Breast epithelium (tissue), 4 donors: Measurements from ENCODE around the gene ADAMTSL2. TPM values are rescaled to one million over a fixed set of nuclear protein-coding genes. Genes with fewer than 3 reads are reported as not detected.

Experiments
- DNase-seq, 2 donors: peaks; one replicate each; pipeline ENCODE4 v3.0.0-alpha.2; 2019; ENCODE audit warnings: low spot score in 2 of 2
- H3K27ac ChIP-seq, 2 donors: fragments of 200-600 bp; sonication (generic) in 1 of 2; one replicate each; pipeline ENCODE4 v1.5.1; 2016 to 2019; ENCODE audit warnings: mild to moderate bottlenecking in 1 of 2
- H3K27me3 ChIP-seq, 2 donors: fragments of 200-600 bp; sonication (generic) in 1 of 2; one replicate each; pipeline versions ENCODE4 v1.5.1 to v1.6.0; 2017 to 2019; ENCODE audit warnings: control low read depth in 1 of 2, mild to moderate bottlenecking in 1 of 2
- H3K36me3 ChIP-seq: fragments of 200-600 bp; one replicate; pipeline ENCODE4 v1.5.1; 2019
- H3K4me1 ChIP-seq, 2 donors: fragments of 200-600 bp; sonication (generic); one replicate each; pipeline ENCODE4 v1.5.1; 2016 to 2019; ENCODE audit warnings: control low read depth in 1 of 2
- H3K4me3 ChIP-seq, 3 donors: fragments of 200-600 bp; sonication (generic); 1 replicate in 2 of 3; 2 replicates in 1 of 3; pipeline ENCODE4 v1.5.1; 2016 to 2019; ENCODE audit warnings: mild to moderate bottlenecking in 3 of 3, moderate library complexity in 2 of 3
- H3K9me3 ChIP-seq, 2 donors: fragments of 200-600 bp; sonication (generic) in 1 of 2; one replicate each; pipeline ENCODE4 v1.5.1; 2016 to 2019; ENCODE audit warnings: control low read depth in 1 of 2
- POLR2A ChIP-seq: fragments of 450-650 bp; IDR thresholded peaks from one replicate; pipeline ENCODE4 v1.6.1; 2016; ENCODE audit warnings: antibody characterized with exemption, mild to moderate bottlenecking, moderate library complexity
- POLR2AphosphoS5 ChIP-seq, 3 donors: sonication (generic); formaldehyde crosslinking; IDR thresholded peaks; one replicate each; pipeline ENCODE4 v1.6.1; 2017; ENCODE audit warnings: antibody characterized with exemption in 3 of 3
- intact Hi-C: fragments of 100-400 bp; cut with DNase I; formaldehyde crosslinking; loops from one replicate; pipeline ENCODE4 v1.15.1; 2023; ENCODE audit warnings: low total_unique reads
- total RNA-seq, 3 donors: library from RNA; depleted of rRNA; stranded (reverse); fragments of >200 nt; gene quantifications; one replicate each; pipeline ENCODE4 v1.1.0, GENCODE V29; 2016
- TF ChIP-seq, protein P1 (sequence below), 3 donors: fragments of 450-650 bp; IDR thresholded peaks; one replicate each; pipeline ENCODE4 v1.5.1; 2016 to 2017; ENCODE audit warnings: antibody characterized with exemption in 3 of 3, mild to moderate bottlenecking in 3 of 3, moderate library complexity in 3 of 3

Gene ADAMTSL2
- total RNA-seq, 3 donors from 2014 or later = 0.33 to 0.80 (median 0.44) TPM

- Histone ChIP-seq H3K4me3 (no peak overlapping the region), H3K27ac (no peak overlapping the region), H3K9me3 (no peaks in the 10 kb centered on the region), H3K27me3 (peaks cover 3 to 8% of the 10 kb centered on the region in 2 donors), H3K36me3 (no peaks in the 10 kb centered on the region), H3K4me1 (no peaks in the 10 kb centered on the region)
- TF ChIP-seq, protein P1, sequence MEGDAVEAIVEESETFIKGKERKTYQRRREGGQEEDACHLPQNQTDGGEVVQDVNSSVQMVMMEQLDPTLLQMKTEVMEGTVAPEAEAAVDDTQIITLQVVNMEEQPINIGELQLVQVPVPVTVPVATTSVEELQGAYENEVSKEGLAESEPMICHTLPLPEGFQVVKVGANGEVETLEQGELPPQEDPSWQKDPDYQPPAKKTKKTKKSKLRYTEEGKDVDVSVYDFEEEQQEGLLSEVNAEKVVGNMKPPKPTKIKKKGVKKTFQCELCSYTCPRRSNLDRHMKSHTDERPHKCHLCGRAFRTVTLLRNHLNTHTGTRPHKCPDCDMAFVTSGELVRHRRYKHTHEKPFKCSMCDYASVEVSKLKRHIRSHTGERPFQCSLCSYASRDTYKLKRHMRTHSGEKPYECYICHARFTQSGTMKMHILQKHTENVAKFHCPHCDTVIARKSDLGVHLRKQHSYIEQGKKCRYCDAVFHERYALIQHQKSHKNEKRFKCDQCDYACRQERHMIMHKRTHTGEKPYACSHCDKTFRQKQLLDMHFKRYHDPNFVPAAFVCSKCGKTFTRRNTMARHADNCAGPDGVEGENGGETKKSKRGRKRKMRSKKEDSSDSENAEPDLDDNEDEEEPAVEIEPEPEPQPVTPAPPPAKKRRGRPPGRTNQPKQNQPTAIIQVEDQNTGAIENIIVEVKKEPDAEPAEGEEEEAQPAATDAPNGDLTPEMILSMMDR (IDR thresholded peaks at IDR 0.05) = no peak
- TF ChIP-seq POLR2AphosphoS5 (IDR thresholded peaks at IDR 0.05) (no peak), POLR2A (no peak)
- no peak for DNase-seq
- intact Hi-C loops = no loop called here
Observed at GRCh38 chr9:133493428-133493827, 41.1 kb upstream of the ADAMTSL2 start.

DNA sequence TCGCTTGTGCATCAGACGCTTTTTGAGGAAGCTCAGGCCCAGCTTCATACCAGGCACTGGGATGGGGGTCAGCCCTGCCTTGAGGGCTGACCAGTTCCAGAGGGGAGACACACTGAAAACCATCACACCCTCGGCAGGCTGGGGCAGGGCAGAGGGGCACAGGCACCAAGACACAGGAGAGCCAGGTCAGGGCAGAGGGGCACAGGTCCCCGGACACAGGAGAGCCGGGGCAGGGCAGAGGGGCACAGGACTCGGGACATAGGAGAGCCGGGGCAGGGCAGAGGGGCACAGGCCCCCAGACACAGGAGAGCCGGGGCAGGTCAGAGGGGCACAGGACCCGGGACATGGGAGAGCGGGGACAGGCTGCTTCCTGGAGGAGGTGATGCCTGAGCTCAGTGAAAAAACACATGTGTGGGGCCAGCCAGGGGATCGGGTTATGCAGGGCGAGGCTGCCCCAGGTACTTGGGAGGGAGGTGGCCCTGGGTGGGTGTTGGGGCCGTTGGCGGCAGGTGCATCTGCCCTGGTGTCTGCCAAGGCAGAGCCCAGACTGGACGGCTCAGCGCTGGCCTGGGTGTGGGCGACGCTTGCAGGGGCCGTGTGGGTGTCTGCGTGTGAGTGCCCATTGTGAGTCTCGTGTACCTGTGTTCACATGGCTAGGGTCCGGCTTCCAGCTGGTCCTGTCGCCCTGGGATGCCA is 40.5 kb upstream of the ADAMTSL2 start:
- DNase-seq = no peak
- peaks cover 3 to 8% of the 10 kb centered on the region in 2 donors for H3K27me3 ChIP-seq
- no peak overlapping the region for H3K4me3 ChIP-seq
- H3K27ac ChIP-seq = no peak overlapping the region
- no peaks in the 10 kb centered on the region for H3K36me3 ChIP-seq
- TF ChIP-seq POLR2A (no peak), POLR2AphosphoS5 (IDR thresholded peaks at IDR 0.05) (no peak)
- TF ChIP-seq, protein P1 (IDR thresholded peaks at IDR 0.05) = no peak
- intact Hi-C loops = no loop called here
- no peaks in the 10 kb centered on the region for H3K9me3 ChIP-seq
- no peaks in the 10 kb centered on the region for H3K4me1 ChIP-seq

- H3K4me3 ChIP-seq = no peak overlapping the region
- intact Hi-C loops = no loop called here
- no peak for TF ChIP-seq POLR2A
- TF ChIP-seq POLR2AphosphoS5 (IDR thresholded peaks at IDR 0.05) = no peak
- TF ChIP-seq, protein P1 (IDR thresholded peaks at IDR 0.05) = no peak
- H3K27ac ChIP-seq = no peak overlapping the region
- peaks cover 3 to 10% of the 10 kb centered on the region in 2 donors for H3K27me3 ChIP-seq
- H3K9me3 ChIP-seq = no peaks in the 10 kb centered on the region
- no peak for DNase-seq
- no peaks in the 10 kb centered on the region for H3K4me1 ChIP-seq
- no peaks in the 10 kb centered on the region for H3K36me3 ChIP-seq
Observed at GRCh38 chr9:133494636-133495326, 39.7 kb upstream of the ADAMTSL2 start.

DNA sequence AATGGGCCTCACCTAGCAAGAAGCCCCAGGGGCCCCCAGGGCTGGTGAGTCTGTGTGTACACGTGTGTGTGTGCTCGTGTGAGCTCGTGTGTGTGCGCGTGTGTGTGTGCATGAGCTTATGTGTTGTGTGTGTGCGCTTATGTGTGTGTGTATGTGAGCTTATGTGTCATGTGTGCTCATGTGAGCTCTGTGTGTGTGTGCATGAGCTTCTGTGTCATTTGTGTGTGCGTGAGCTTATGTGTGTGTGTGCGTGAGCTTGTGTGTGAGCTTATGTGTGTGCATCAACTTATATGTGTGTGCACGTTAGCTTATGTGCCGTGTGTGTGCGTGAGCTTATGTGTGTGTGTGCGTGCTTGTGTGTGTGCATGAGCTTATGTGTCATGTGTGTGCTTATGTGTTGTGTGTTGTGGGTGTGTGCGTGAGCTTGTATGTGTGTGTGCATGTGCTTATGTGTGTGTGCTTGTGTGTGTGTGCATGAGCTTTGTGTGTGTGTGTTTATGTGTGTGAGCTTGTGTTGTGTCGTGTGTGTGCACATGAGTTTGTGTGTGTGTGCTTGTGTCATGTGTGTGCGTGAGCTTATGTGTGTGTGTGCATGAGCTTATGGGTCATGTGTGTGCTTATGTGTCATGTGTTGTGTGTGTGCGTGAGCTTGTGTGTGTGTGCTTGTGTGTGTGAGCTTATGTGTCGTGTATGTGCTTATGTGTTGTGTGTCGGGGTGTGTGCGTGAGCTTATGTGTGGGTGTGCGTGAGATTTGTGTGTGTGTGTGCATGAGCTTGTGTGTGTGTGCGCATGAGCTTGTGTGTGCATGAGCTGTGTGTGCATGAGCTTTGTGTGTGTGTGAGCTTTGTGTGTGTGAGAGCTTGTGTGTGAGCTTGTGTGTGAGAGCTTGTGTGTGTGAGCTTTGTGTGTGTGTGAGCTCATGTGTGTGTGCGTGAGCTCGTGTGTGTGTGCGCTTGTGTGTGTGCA is 38.9 kb upstream of the ADAMTSL2 start:
- H3K4me3 ChIP-seq = no peak overlapping the region
- DNase-seq = no peak
- intact Hi-C loops = no loop called here
- H3K4me1 ChIP-seq = no peaks in the 10 kb centered on the region
- H3K36me3 ChIP-seq = no peaks in the 10 kb centered on the region
- peaks cover 3 to 12% of the 10 kb centered on the region in 2 donors for H3K27me3 ChIP-seq
- no peak overlapping the region for H3K27ac ChIP-seq
- TF ChIP-seq POLR2A (no peak), POLR2AphosphoS5 (IDR thresholded peaks at IDR 0.05) (no peak)
- TF ChIP-seq, protein P1 (IDR thresholded peaks at IDR 0.05) = no peak
- no peaks in the 10 kb centered on the region for H3K9me3 ChIP-seq
